ENCODE measurements around the gene SMC6.

Gene SMC6

GRCh38 chr2:17758118-17758517, 4.5 kb upstream of the SMC6 start:
- Histone ChIP-seq H3K4me2 (ENCODE audit: low read length) (no peak overlapping the region), H3K9me3 (ENCODE audit: insufficient read depth, low read depth, low read length) (no peaks in the 10 kb centered on the region), H4K8ac (ENCODE audit: low read depth, low read length) (no peak overlapping the region), H2AFZ (ENCODE audit: insufficient read depth, low read length, poor library complexity) (no peak overlapping the region), H3K79me1 (ENCODE audit: low read length) (peaks cover 11% of the 10 kb centered on the region), H2AK5ac (ENCODE audit: low read length) (no peak overlapping the region), H4K12ac (ENCODE audit: low read depth, low read length) (no peak overlapping the region), H3K23ac (ENCODE audit: low read length) (no peak overlapping the region), H2BK12ac (ENCODE audit: low read length) (no peak overlapping the region), H3K4me1 (ENCODE audit: control insufficient read depth in 1 of 2, insufficient read depth in 2 of 2, low read length in 2 of 2) (no peaks in the 10 kb centered on the region), H3K27ac (ENCODE audit: low read depth, low read length) (no peak overlapping the region), H4K91ac (ENCODE audit: low read depth, low read length) (no peak overlapping the region), H3K4ac (ENCODE audit: low read depth, low read length) (no peak overlapping the region), H2BK5ac (ENCODE audit: low read depth, low read length, poor library complexity) (no peak overlapping the region), H3K79me2 (ENCODE audit: control insufficient read depth, insufficient read depth, low read length, poor library complexity) (peaks cover 9% of the 10 kb centered on the region), H3K18ac (ENCODE audit: low read length) (no peak overlapping the region), H3K4me3 (ENCODE audit: low read depth, low read length) (no peak overlapping the region), H3K14ac (ENCODE audit: low read length) (no peak overlapping the region), H3K36me3 (ENCODE audit: control insufficient read depth in 1 of 2, insufficient read depth in 2 of 2, low read length in 2 of 2) (peaks cover 0 to 2% of the 10 kb centered on the region in 2 experiments), H3K9ac (ENCODE audit: low read length) (no peak overlapping the region), H3K27me3 (ENCODE audit: insufficient read depth, low read length) (no peaks in the 10 kb centered on the region), H2BK120ac (ENCODE audit: insufficient read depth, low read length, poor library complexity) (no peak overlapping the region)
- no CpG with 5 or more reads among the region's 3 CpGs for WGBS (ENCODE audit: extremely low coverage, insufficient coverage, insufficient read length)
- no peak for DNase-seq

GRCh38 chr2:17757321-17757720, 3.7 kb upstream of the SMC6 start:
- Histone ChIP-seq H4K91ac (ENCODE audit: low read depth, low read length) (no peak overlapping the region), H2AFZ (ENCODE audit: insufficient read depth, low read length, poor library complexity) (no peak overlapping the region), H3K27me3 (ENCODE audit: insufficient read depth, low read length) (no peaks in the 10 kb centered on the region), H2BK5ac (ENCODE audit: low read depth, low read length, poor library complexity) (no peak overlapping the region), H2AK5ac (ENCODE audit: low read length) (no peak overlapping the region), H3K18ac (ENCODE audit: low read length) (no peak overlapping the region), H3K4ac (ENCODE audit: low read depth, low read length) (no peak overlapping the region), H4K8ac (ENCODE audit: low read depth, low read length) (no peak overlapping the region), H3K9ac (ENCODE audit: low read length) (no peak overlapping the region), H3K4me2 (ENCODE audit: low read length) (no peak overlapping the region), H2BK12ac (ENCODE audit: low read length) (no peak overlapping the region), H3K4me3 (ENCODE audit: low read depth, low read length) (no peak overlapping the region), H3K23ac (ENCODE audit: low read length) (no peak overlapping the region), H3K9me3 (ENCODE audit: insufficient read depth, low read depth, low read length) (no peaks in the 10 kb centered on the region), H3K36me3 (ENCODE audit: control insufficient read depth in 1 of 2, insufficient read depth in 2 of 2, low read length in 2 of 2) (peaks cover 0 to 2% of the 10 kb centered on the region in 2 experiments), H4K12ac (ENCODE audit: low read depth, low read length) (no peak overlapping the region), H2BK120ac (ENCODE audit: insufficient read depth, low read length, poor library complexity) (no peak overlapping the region), H3K14ac (ENCODE audit: low read length) (no peak overlapping the region), H3K4me1 (ENCODE audit: control insufficient read depth in 1 of 2, insufficient read depth in 2 of 2, low read length in 2 of 2) (no peaks in the 10 kb centered on the region), H3K79me2 (ENCODE audit: control insufficient read depth, insufficient read depth, low read length, poor library complexity) (peaks cover 11% of the 10 kb centered on the region), H3K27ac (ENCODE audit: low read depth, low read length) (no peak overlapping the region), H3K79me1 (ENCODE audit: low read length) (peaks cover 12% of the 10 kb centered on the region)
- DNase-seq: peak; percentile 0 to 36
- no CpG with 5 or more reads among the region's 2 CpGs for WGBS (ENCODE audit: extremely low coverage, insufficient coverage, insufficient read length)

- H4K91ac ChIP-seq (ENCODE audit: low read depth, low read length): no peak overlapping the region
Observed at GRCh38 chr2:17756668-17757067, 3.1 kb upstream of the SMC6 start.

DNA sequence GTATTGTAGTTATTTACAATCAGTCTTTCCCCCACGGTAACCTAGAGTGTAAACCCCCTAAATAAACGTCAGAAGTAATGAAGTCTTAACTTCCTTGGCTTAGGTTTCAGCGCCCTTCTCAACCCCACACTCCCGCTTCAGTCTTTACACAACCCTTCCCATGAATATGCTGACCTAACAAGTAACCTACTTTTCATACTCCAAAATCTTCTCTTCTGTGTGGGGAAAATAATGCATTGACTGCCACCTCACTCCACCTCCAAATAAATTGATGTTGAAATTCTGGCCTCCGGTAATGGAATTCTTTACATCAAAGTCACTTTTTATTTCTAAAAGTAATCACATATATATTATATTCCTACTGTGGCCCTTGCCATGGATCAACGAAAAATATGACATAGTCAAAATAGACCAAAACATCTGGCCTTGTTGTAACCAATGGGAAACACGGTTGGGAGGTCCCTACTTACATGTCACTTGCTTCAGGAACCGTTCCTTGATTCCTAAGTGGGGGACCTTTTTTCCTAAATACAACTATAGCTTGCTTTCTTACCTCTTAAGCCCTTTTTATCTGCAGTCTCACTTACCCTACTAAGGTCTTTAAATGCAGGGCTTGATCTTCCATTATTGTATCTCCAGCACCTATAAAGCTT, 1.3 kb upstream of the SMC6 start:
- Histone ChIP-seq H2AFZ (ENCODE audit: insufficient read depth, low read length, poor library complexity) (no peak overlapping the region), H3K27me3 (ENCODE audit: insufficient read depth, low read length) (no peaks in the 10 kb centered on the region), H3K23ac (ENCODE audit: low read length) (no peak overlapping the region), H3K4me1 (ENCODE audit: control insufficient read depth in 1 of 2, insufficient read depth in 2 of 2, low read length in 2 of 2) (no peaks in the 10 kb centered on the region), H3K36me3 (ENCODE audit: control insufficient read depth in 1 of 2, insufficient read depth in 2 of 2, low read length in 2 of 2) (no peaks in the 10 kb centered on the region), H3K27ac (ENCODE audit: low read depth, low read length) (no peak overlapping the region), H4K8ac (ENCODE audit: low read depth, low read length) (no peak overlapping the region), H2AK5ac (ENCODE audit: low read length) (no peak overlapping the region), H3K18ac (ENCODE audit: low read length) (no peak overlapping the region), H3K4ac (ENCODE audit: low read depth, low read length) (no peak overlapping the region), H3K4me3 (ENCODE audit: low read depth, low read length) (peak overlapping the region; percentile 95), H2BK12ac (ENCODE audit: low read length) (no peak overlapping the region), H3K4me2 (ENCODE audit: low read length) (peak overlapping the region; percentile 65), H2BK120ac (ENCODE audit: insufficient read depth, low read length, poor library complexity) (no peak overlapping the region), H3K79me1 (ENCODE audit: low read length) (peaks cover 12% of the 10 kb centered on the region), H3K9me3 (ENCODE audit: insufficient read depth, low read depth, low read length) (no peaks in the 10 kb centered on the region), H4K12ac (ENCODE audit: low read depth, low read length) (no peak overlapping the region), H2BK5ac (ENCODE audit: low read depth, low read length, poor library complexity) (no peak overlapping the region), H3K9ac (ENCODE audit: low read length) (no peak overlapping the region), H3K79me2 (ENCODE audit: control insufficient read depth, insufficient read depth, low read length, poor library complexity) (peaks cover 11% of the 10 kb centered on the region), H3K14ac (ENCODE audit: low read length) (no peak overlapping the region), H4K91ac (ENCODE audit: low read depth, low read length) (no peak overlapping the region)
- WGBS (ENCODE audit: extremely low coverage, insufficient coverage, insufficient read length): no CpG with 5 or more reads among the region's 8 CpGs
- DNase-seq: peak in 1 of 2 donors; percentile 12

More at GRCh38 chr2:17756668-17757067, 3.1 kb upstream of the SMC6 start:
- Histone ChIP-seq H3K4me3 (ENCODE audit: low read depth, low read length) (no peak overlapping the region), H3K9ac (ENCODE audit: low read length) (no peak overlapping the region), H4K12ac (ENCODE audit: low read depth, low read length) (no peak overlapping the region), H3K4me2 (ENCODE audit: low read length) (no peak overlapping the region), H3K23ac (ENCODE audit: low read length) (no peak overlapping the region), H3K27ac (ENCODE audit: low read depth, low read length) (no peak overlapping the region), H2BK5ac (ENCODE audit: low read depth, low read length, poor library complexity) (no peak overlapping the region), H3K4ac (ENCODE audit: low read depth, low read length) (no peak overlapping the region), H2AFZ (ENCODE audit: insufficient read depth, low read length, poor library complexity) (no peak overlapping the region), H3K9me3 (ENCODE audit: insufficient read depth, low read depth, low read length) (no peaks in the 10 kb centered on the region), H3K4me1 (ENCODE audit: control insufficient read depth in 1 of 2, insufficient read depth in 2 of 2, low read length in 2 of 2) (no peaks in the 10 kb centered on the region), H3K18ac (ENCODE audit: low read length) (no peak overlapping the region), H3K79me1 (ENCODE audit: low read length) (peaks cover 12% of the 10 kb centered on the region), H2BK120ac (ENCODE audit: insufficient read depth, low read length, poor library complexity) (no peak overlapping the region), H2AK5ac (ENCODE audit: low read length) (no peak overlapping the region), H2BK12ac (ENCODE audit: low read length) (no peak overlapping the region), H4K8ac (ENCODE audit: low read depth, low read length) (no peak overlapping the region), H3K36me3 (ENCODE audit: control insufficient read depth in 1 of 2, insufficient read depth in 2 of 2, low read length in 2 of 2) (peaks cover 0 to 2% of the 10 kb centered on the region in 2 experiments), H3K79me2 (ENCODE audit: control insufficient read depth, insufficient read depth, low read length, poor library complexity) (peaks cover 11% of the 10 kb centered on the region), H3K27me3 (ENCODE audit: insufficient read depth, low read length) (no peaks in the 10 kb centered on the region), H3K14ac (ENCODE audit: low read length) (no peak overlapping the region)
- no CpG with 5 or more reads among the region's 6 CpGs for WGBS (ENCODE audit: extremely low coverage, insufficient coverage, insufficient read length)
- no peak for DNase-seq

All from trophoblast cell (in vitro differentiated cells and primary cell).